Ishikawa (cell line): Measurements from ENCODE around the gene PTPRN2.

Experiments
- CREB1 ChIP-seq: IDR thresholded peaks from 2 replicates; pipeline ENCODE4 v1.6.1; 2012; ENCODE audit warnings: low read depth
- TF ChIP-seq, protein P1 (sequence below): IDR thresholded peaks from 2 replicates; pipeline ENCODE4 v1.6.1; 2012

DNA sequence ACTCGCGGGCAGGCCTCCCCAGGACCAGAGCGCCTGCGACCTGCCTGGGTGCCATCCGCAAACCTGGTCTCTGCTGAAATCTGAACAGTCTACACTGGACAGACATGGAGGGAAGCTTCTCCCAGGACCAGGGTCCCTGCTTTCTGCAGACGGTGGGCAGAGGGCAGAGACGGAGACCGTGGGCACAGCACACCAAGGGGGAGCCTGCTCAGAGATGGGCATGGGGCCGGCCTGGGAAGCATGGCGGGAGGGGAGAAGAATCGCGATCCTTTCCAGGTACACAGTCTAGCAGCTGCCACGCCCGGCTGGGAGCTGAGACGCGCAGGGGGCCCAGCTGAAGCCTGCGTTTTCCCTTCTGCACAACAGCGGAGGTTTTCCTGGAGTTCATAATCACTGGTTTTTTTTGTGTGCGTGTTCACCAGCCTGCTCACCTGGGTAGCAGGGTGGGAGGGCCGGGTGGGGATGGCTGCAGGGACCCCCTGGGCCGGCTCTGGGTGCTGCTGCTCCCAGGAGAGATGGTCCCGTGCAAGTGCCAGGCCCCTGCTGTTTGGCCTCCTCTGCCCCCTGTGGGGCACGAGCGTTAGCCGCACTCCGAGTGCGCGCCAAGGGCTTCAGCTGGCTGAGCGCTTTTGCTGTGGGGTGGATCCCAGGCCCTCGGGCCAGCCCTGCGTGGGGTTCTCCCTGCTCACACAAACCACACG, 802.0 kb downstream of the PTPRN2 start:
- TF ChIP-seq, protein P1, sequence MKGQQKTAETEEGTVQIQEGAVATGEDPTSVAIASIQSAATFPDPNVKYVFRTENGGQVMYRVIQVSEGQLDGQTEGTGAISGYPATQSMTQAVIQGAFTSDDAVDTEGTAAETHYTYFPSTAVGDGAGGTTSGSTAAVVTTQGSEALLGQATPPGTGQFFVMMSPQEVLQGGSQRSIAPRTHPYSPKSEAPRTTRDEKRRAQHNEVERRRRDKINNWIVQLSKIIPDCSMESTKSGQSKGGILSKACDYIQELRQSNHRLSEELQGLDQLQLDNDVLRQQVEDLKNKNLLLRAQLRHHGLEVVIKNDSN, result no peak
- TF ChIP-seq CREB1, result no peak
